Ectodermal cell (in vitro differentiated cells): Measurements from ENCODE around the gene PDK2. TPM values are rescaled to one million over a fixed set of nuclear protein-coding genes. Genes with fewer than 3 reads are reported as not detected.
A peak's percentile ranks its signal among the peaks of the same experiment; 100 is the strongest.

Experiments used
- H3K27ac ChIP-seq: 2 replicates; pipeline ENCODE4 v1.7.0; 2013; ENCODE audit warnings: mild to moderate bottlenecking, low read depth, low read length; ENCODE audit not compliant: insufficient read depth, poor library complexity, severe bottlenecking
- H3K27me3 ChIP-seq: 2 replicates; pipeline ENCODE4 v1.7.0; 2013; ENCODE audit warnings: mild to moderate bottlenecking, low read length; ENCODE audit not compliant: insufficient read depth, control insufficient read depth, poor library complexity, severe bottlenecking
- H3K36me3 ChIP-seq: one replicate; pipeline ENCODE4 v1.7.0; 2013; ENCODE audit warnings: low read length; ENCODE audit not compliant: control insufficient read depth, insufficient read depth
- H3K4me1 ChIP-seq: one replicate; pipeline ENCODE4 v1.7.0; 2013; ENCODE audit warnings: low read length; ENCODE audit not compliant: control insufficient read depth, insufficient read depth
- H3K4me3 ChIP-seq: 2 replicates; pipeline ENCODE4 v1.7.0; 2013; ENCODE audit warnings: low read depth, low read length, control low read depth; ENCODE audit not compliant: insufficient read depth
- H3K9me3 ChIP-seq: 2 replicates; pipeline ENCODE4 v1.7.0; 2013; ENCODE audit warnings: mild to moderate bottlenecking, low read length, moderate library complexity; ENCODE audit not compliant: control insufficient read depth
- WGBS, 2 experiments: methylation state at CpG; one replicate each; pipeline ENCODE4 v1.1.7; 2013; ENCODE audit warnings: missing lambda C conversion rate in 2 of 2; 5-methylcytosine and 5-hydroxymethylcytosine counted together
- polyA plus RNA-seq, 4 experiments: library from polyadenylated mRNA; stranded (reverse); fragments of 50-300 nt; gene quantifications; one replicate each; pipeline ENCODE4 v1.2.3, GENCODE V29; 2013

The PDK2 gene
- polyA plus RNA-seq (2013, experiment 1 of 4) = 43.7 TPM
- polyA plus RNA-seq (2013, experiment 2 of 4) = 41.2 TPM
- polyA plus RNA-seq (2013, experiment 3 of 4) = 26.7 TPM
- polyA plus RNA-seq (2013, experiment 4 of 4) = 31.7 TPM

DNA sequence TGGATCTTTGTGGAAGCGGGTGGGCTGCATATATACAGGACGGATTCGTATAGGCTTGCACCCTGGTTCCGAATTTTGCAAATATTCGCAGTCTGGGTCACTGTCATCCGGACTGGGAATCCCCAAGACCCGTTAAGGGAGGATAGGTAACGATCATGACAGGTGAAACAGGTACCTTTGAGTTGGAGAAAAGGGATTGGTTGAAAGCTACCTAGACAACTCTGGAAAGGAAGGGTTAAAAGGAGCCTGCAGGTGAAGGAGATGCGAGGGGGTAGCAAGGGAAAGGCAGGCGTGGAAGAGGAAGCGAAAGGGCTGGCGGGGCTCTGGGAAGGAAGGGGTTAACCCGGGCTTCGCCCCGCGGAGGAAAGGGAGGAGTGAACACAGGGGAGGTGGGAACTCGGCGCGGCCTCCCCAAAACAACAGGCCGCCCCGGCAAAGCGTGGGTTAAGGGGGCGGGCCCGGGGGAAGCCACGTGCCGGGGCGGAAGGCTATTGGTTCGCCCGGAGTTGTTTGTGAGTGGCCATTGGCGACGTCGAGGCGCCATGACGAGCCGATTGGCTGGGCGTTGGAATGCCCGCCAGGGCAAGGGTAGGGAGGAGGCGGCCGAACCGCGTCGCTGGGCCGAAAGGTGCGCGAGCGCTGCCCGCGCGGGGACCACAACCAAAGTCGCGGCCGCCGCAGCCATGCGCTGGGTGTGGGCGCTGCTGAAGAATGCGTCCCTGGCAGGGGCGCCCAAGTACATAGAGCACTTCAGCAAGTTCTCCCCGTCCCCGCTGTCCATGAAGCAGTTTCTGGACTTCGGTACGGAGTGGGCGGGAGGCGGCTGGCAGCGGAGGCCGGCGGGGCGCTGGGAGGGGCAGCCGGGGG, at the start of gene PDK2:
PDK2 (plus strand) TSS at position 599 of the 867 bp plus-strand sequence; CDS start at position 684, 85 bp downstream.
- Histone ChIP-seq H3K4me3 (peak within 1 kb of the TSS; percentile 79), H3K27me3 (no peaks in the 10 kb centered on the region), H3K9me3 (no peaks in the 10 kb centered on the region), H3K27ac (no peak within 1 kb of the TSS), H3K4me1 (peaks cover 17% of the 10 kb centered on the region), H3K36me3 (peaks cover 9% of the 10 kb centered on the region)
- WGBS, 2 experiments = 1% methylated on average over 68 of the region's 68 CpGs

DNA sequence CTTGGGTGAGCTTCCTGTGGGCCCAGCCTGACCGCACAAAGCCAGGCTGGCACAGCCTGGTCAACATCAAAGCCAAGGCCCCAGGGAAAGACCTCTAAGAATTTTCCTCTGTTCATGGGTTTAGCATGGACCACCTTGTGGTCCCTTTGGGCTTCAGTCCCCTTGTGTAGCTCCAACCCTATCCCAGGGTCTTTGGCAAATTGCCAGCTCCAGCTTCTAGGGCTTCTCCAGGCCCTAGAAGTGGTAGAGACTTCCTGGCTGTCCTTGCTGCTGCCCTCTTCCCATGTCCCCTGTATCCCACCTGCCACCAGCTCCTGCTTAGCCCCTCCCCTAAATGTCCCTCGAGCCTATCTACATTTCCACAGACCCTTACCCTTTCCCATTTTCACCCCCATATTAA, 49.0 kb upstream of the PDK2 start:
- H3K27me3 ChIP-seq = no peaks in the 10 kb centered on the region
- 86 to 92% methylated on average over 2 of the region's 2 CpGs for WGBS, 2 experiments
- no peak overlapping the region for H3K27ac ChIP-seq
- H3K36me3 ChIP-seq = no peaks in the 10 kb centered on the region
- H3K4me1 ChIP-seq = peaks cover 6% of the 10 kb centered on the region
- no peak overlapping the region for H3K4me3 ChIP-seq
- no peaks in the 10 kb centered on the region for H3K9me3 ChIP-seq

DNA sequence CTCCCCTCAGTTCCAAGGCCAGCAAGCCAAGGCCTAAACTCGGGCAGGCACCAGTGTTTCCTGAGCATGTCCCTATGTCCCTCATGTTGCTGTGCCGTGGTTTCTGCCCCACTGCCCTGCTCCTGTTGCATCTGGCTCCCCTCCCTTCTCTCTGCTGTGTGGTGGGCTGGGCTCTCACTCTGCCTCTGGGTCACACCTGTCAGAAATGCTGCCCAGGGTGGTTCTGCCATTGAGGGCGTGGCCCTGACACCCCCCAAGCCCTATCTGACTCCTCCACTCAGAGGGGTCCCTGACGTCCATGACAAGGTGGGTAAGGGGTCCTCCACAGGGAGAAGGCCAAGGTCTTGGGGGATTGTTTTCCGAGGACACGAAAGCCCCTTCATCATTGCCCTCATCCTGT, 48.5 kb upstream of the PDK2 start:
- Histone ChIP-seq H3K4me3 (no peak overlapping the region), H3K36me3 (no peaks in the 10 kb centered on the region), H3K27me3 (no peaks in the 10 kb centered on the region), H3K27ac (no peak overlapping the region), H3K4me1 (peaks cover 6% of the 10 kb centered on the region), H3K9me3 (no peaks in the 10 kb centered on the region)
- 88 to 92% methylated on average over 6 of the region's 6 CpGs for WGBS, 2 experiments

DNA sequence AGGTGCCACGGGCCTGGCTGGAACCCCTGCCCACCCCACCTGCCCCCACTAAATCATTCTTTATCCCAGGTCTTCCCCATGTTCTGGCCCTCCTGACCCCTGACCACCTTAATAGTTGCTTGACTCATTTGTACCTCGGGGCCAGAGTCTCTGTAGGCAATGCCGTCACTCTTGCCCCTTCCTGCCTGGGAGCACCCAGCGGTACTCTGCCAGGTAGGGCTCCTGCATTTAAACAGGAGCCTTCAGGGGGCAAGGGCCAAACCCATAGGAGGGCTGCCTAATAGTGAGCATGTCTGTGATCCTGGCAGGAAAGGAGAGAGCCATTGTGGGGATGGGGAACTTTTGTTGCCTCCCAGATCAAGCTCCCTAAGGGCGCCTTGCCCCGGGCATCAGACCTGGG, 48.1 kb upstream of the PDK2 start:
- no peak overlapping the region for H3K27ac ChIP-seq
- H3K27me3 ChIP-seq = no peaks in the 10 kb centered on the region
- no peaks in the 10 kb centered on the region for H3K9me3 ChIP-seq
- no peaks in the 10 kb centered on the region for H3K36me3 ChIP-seq
- peaks cover 6% of the 10 kb centered on the region for H3K4me1 ChIP-seq
- H3K4me3 ChIP-seq = no peak overlapping the region
- WGBS, 2 experiments = 89 to 90% methylated on average over 6 of the region's 6 CpGs

DNA sequence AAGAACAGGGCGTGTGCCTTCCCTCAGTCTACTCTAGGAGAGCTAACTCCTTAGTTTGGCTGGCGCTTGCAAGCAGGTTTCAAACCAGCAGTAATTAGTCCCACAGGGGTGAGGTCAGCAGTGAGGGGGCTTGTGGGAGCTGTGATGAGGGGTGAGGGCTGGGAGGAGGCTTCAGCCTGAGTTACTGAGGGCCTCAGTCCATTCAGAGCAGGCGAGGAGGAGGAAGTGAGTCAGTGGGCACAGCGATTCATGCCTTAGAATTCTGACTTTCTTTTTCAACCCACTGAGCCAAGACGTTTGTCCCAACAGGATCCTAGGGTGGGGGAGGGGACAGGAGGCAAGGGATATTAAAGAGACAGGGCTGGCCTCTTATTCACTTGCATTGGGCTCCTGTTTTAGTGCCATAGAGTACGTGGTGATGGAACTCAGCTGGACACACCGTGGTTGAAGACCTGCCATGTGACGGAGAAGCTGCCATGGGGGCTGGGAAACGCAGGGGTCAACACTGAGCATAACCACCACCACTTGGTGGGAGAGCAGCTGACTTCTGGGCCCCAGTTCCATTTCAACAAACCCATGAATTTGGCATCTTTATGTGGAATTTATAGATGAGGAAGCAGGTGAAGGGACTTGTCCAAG, 47.5 kb upstream of the PDK2 start:
- no peak overlapping the region for H3K27ac ChIP-seq

DNA sequence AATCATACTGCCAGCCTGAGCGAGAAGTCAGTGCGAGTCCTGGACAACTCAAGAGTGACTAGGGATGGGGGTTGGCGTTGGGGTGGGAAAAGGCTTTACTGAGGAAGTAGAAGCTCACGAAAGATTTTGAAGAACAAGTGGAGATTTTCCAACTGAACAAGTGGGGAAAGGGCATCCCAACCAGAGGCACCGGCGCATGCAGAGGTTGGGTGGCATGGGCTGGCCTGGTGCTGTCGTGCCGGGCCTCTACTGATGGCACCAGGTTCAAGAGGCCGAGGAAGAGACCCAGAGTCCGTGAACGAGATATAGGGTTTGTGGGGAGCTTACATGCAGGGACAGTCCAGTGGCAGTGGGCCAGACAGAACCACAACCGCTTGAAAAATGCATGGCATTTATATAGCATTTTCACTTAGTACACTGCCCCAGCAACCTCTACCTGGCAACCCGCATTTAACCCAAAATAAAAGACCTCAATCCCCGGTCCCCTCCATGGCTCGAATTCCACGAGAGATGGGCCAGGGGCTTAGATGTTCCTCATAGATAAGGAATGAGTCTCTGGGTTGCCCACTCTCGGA, 46.9 kb upstream of the PDK2 start:
- Histone ChIP-seq H3K9me3 (no peaks in the 10 kb centered on the region), H3K36me3 (no peaks in the 10 kb centered on the region), H3K4me3 (no peak overlapping the region), H3K4me1 (peaks cover 12% of the 10 kb centered on the region), H3K27me3 (peaks cover 3% of the 10 kb centered on the region), H3K27ac (no peak overlapping the region)
- 93 to 96% methylated on average over 17 of the region's 17 CpGs for WGBS, 2 experiments

More for the DNA sequence above, 47.5 kb upstream of the PDK2 start:
- Histone ChIP-seq H3K36me3 (no peaks in the 10 kb centered on the region), H3K4me3 (no peak overlapping the region), H3K9me3 (no peaks in the 10 kb centered on the region), H3K27me3 (no peaks in the 10 kb centered on the region), H3K4me1 (peaks cover 6% of the 10 kb centered on the region)
- WGBS, 2 experiments = 63 to 67% methylated on average over 9 of the region's 9 CpGs

DNA sequence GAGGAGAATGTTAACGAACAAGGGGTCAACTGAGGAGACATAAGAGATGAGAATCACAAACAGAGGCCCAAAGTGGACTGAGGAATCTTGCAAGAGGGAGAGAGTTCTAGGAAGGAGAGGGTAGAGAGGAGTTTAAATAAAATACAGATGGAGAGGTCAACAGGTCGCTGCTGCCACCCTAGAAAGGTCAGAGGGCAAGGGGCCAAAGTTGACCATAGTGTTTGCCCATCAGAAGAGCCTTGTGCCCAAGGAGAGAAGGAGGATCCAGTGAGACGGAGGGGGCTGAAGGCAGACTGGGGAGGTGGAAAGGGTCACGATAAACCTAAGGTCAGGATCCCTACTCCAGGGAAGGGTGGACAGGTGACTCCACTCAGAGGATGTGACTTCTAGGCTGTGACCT, 46.2 kb upstream of the PDK2 start:
- H3K27ac ChIP-seq = no peak overlapping the region
- no peaks in the 10 kb centered on the region for H3K9me3 ChIP-seq
- H3K4me3 ChIP-seq = no peak overlapping the region
- peaks cover 8% of the 10 kb centered on the region for H3K27me3 ChIP-seq
- WGBS, 2 experiments = 93 to 94% methylated on average over 4 of the region's 4 CpGs
- H3K4me1 ChIP-seq = peaks cover 14% of the 10 kb centered on the region
- H3K36me3 ChIP-seq = no peaks in the 10 kb centered on the region

DNA sequence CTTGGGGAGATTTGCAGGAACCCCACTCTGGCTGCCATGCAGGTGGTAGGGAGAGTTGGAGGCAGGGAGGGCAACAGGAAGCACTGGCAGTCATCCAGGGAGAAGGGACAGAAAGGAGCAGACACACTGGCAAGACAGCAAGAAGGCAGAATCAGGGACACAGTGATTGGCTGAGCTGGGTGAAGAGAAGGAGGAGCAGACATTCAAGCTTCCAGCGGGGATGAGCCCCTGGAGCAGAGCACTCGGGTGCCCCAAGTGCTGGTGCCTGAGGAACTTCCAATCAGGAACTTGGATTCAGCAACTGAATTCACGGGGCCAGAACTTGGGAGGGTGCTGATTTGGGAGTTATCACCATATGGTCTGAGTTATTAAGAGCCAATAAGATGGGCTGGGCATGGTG, 45.5 kb upstream of the PDK2 start:
- Histone ChIP-seq H3K36me3 (no peaks in the 10 kb centered on the region), H3K4me1 (peaks cover 14% of the 10 kb centered on the region), H3K27me3 (peaks cover 14% of the 10 kb centered on the region), H3K27ac (no peak overlapping the region), H3K9me3 (no peaks in the 10 kb centered on the region), H3K4me3 (no peak overlapping the region)
- WGBS, 2 experiments = 81 to 82% methylated on average over 3 of the region's 3 CpGs

DNA sequence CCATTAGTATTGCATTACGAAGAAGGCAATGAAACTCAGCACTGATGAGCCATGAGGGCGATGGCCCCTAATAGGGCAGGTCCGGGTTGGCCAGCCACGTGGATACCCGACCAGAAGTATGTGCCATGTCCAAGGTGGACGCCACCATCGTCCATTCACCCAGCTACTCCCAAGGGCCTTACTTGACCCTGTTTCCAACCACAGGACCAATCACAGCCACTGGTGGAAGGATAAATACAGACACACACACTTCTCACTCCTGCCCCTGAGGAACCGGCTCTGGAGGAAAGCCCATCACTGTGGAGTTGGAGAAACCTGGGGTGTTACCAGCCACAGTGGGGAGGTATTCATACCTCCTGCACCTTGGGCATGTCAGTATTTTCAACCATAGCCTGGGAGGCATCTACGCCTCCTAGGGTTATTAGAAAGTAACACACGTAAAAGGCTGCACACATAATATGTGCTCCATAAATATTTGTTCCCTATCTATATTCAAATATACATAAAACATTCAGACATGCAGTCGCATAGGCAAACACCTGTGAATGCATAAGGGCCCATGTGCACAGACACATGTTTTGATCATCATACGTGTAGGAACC, 44.6 kb upstream of the PDK2 start:
- no peaks in the 10 kb centered on the region for H3K9me3 ChIP-seq
- peaks cover 17% of the 10 kb centered on the region for H3K4me1 ChIP-seq
- no peak overlapping the region for H3K27ac ChIP-seq
- H3K27me3 ChIP-seq = peaks cover 23% of the 10 kb centered on the region
- H3K36me3 ChIP-seq = no peaks in the 10 kb centered on the region
- no peak overlapping the region for H3K4me3 ChIP-seq
- 92 to 93% methylated on average over 12 of the region's 12 CpGs for WGBS, 2 experiments
